ENCODE results near the gene WDR72. TPM values are rescaled to one million over a fixed set of nuclear protein-coding genes. Genes with fewer than 3 reads are reported as not detected.

The WDR72 gene
- total and polyA plus RNA-seq, 2 of the 8 experiments (the other 6 are each of a cell fraction or from before 2014, with no cell fraction given): 1.2 to 1.9 TPM

- ChIA-PET CTCF (ENCODE audit: partially characterized antibody) (no interaction called here), POLR2A (ENCODE audit: partially characterized antibody) (no interaction called here)
- H2BK15ac ChIP-seq (ENCODE audit: low read length): no peak overlapping the region
- no peak overlapping the region for H2BK5ac ChIP-seq (ENCODE audit: low read depth, low read length)
- 91% methylated on average over 5 of the region's 5 CpGs; no CpG with 5 or more reads in 1 of the 2 experiments for whole genome bisulfite sequencing, 2 experiments (ENCODE audit: extremely low coverage in 1 of 2, insufficient coverage in 1 of 2, insufficient read length in 1 of 2, insufficient replicate concordance in 2 of 2, low coverage in 1 of 2, low lambda C conversion rate in 2 of 2, missing lambda C conversion rate in 1 of 2)
- no peak overlapping the region for H3K56ac ChIP-seq (replicated peaks; ENCODE audit: insufficient read length, low read depth, low read length)
- DNase-seq (ENCODE audit: low read depth in 1 of 2, low spot score in 2 of 2) (no peak), FAIRE-seq (no peak)
- H3K27me3 ChIP-seq (replicated peaks in 1 of 4; ENCODE audit: control insufficient read depth in 3 of 4, extremely low read depth in 1 of 4, insufficient read depth in 3 of 4, low read length in 3 of 4): no peaks in the 10 kb centered on the region
- no peak overlapping the region for H3K4me2 ChIP-seq (ENCODE audit: insufficient read depth in 1 of 2, low read depth in 2 of 2, low read length in 2 of 2)
- H3K23ac ChIP-seq (ENCODE audit: insufficient read length): no peak overlapping the region
- H3K4me1 ChIP-seq (replicated peaks in 1 of 4; ENCODE audit: control insufficient read depth in 3 of 4, insufficient read depth in 4 of 4, low read length in 3 of 4): peaks cover 0 to 2% (median under 1%) of the 10 kb centered on the region in 4 experiments; a peak in 2 of 7 replicates
- H3K18ac ChIP-seq (ENCODE audit: extremely low read depth, low read length): no peak overlapping the region
- no peak overlapping the region for H2BK20ac ChIP-seq (ENCODE audit: low read length)
- H4K8ac ChIP-seq (ENCODE audit: extremely low read depth, insufficient read depth, low read length): no peak overlapping the region
- H3K79me2 ChIP-seq (ENCODE audit: control insufficient read depth in 1 of 2, insufficient read depth in 2 of 2, low read length in 2 of 2): no peaks in the 10 kb centered on the region
- H3K79me1 ChIP-seq (ENCODE audit: low read depth, low read length): no peaks in the 10 kb centered on the region
- no peak overlapping the region for H3K14ac ChIP-seq (ENCODE audit: insufficient read length)
- H4K5ac ChIP-seq (ENCODE audit: insufficient read length, low read depth, low read length): no peak overlapping the region
- 0 out of 2 replicates have a peak overlapping the region, but pooled peaks have one; percentile 51 for H2AFZ ChIP-seq (ENCODE audit: low read length)
- no peak overlapping the region for H3K4ac ChIP-seq (replicated peaks; ENCODE audit: insufficient read length, low read depth, low read length)
- no peak overlapping the region for H4K91ac ChIP-seq (replicated peaks; ENCODE audit: insufficient read length, low read length)
- H3K9me3 ChIP-seq (ENCODE audit: insufficient read depth in 2 of 2, low read depth in 1 of 2, low read length in 1 of 2): no peaks in the 10 kb centered on the region; a peak in 1 of 4 replicates
- no peak overlapping the region for H2AK5ac ChIP-seq (ENCODE audit: low read depth, low read length)
- no peak overlapping the region for H2BK12ac ChIP-seq (ENCODE audit: low read depth, low read length)
- H3K23me2 ChIP-seq (ENCODE audit: low read depth, low read length): no peaks in the 10 kb centered on the region
- no peak overlapping the region for H3K9ac ChIP-seq (replicated peaks in 1 of 4; ENCODE audit: extremely low read depth in 1 of 4, low read depth in 3 of 4, low read length in 3 of 4)
- H4K20me1 ChIP-seq (replicated peaks in 1 of 2; ENCODE audit: control insufficient read depth in 1 of 2, insufficient read depth in 2 of 2, low read length in 2 of 2): no peaks in the 10 kb centered on the region
- H3K4me3 ChIP-seq (ENCODE audit: extremely low read depth in 1 of 4, insufficient read depth in 2 of 4, low read depth in 3 of 4, low read length in 4 of 4): no peak overlapping the region
- no peak overlapping the region for H2BK120ac ChIP-seq (replicated peaks; ENCODE audit: low read depth, low read length)
- H3K36me3 ChIP-seq (ENCODE audit: control insufficient read depth in 2 of 4, insufficient read depth in 4 of 4, low read length in 3 of 4): no peaks in the 10 kb centered on the region
- H3K27ac ChIP-seq (ENCODE audit: low read depth, low read length): no peak overlapping the region
- TF ChIP-seq SRF (IDR thresholded peaks at IDR 0.05; ENCODE audit: low read depth, low read length) (no peak), ATF3 (IDR thresholded peaks at IDR 0.05; ENCODE audit: insufficient read depth, low read depth, low read length) (no peak), EGR1 (IDR thresholded peaks at IDR 0.05; ENCODE audit: borderline replicate concordance, low read depth, low read length) (no peak), CBX8 (IDR thresholded peaks at IDR 0.05; ENCODE audit: borderline replicate concordance, low read depth, low read length) (no peak), EZH2 (IDR thresholded peaks at IDR 0.05; ENCODE audit: low read depth, low read length, severe bottlenecking) (no peak), MAFK (IDR thresholded peaks at IDR 0.05; ENCODE audit: low read depth, low read length) (no peak), CBX5 (IDR thresholded peaks at IDR 0.05; ENCODE audit: low read depth, low read length) (no peak), TCF12 (IDR thresholded peaks at IDR 0.05; ENCODE audit: low read depth, low read length) (no peak), USF2 (IDR thresholded peaks at IDR 0.05; ENCODE audit: low read length) (no peak), RNF2 (IDR thresholded peaks at IDR 0.05; ENCODE audit: borderline replicate concordance, low read depth, low read length, missing control alignments, poor library complexity, severe bottlenecking) (no peak), CTBP2 (IDR thresholded peaks at IDR 0.05; ENCODE audit: borderline replicate concordance, insufficient read depth, insufficient read length, low read length) (no peak), EP300 (IDR thresholded peaks at IDR 0.05; ENCODE audit: borderline replicate concordance in 1 of 2, low read depth in 2 of 2, low read length in 2 of 2) (no peak)
These were observed 78.4 kb downstream of the WDR72 start for GRCh38 chr15:53681056-53681455.
